SW 1271 (cell line): ENCODE measurements around the gene FADS2.
A peak's percentile ranks its signal among the peaks of the same experiment; 100 is the strongest.

ENCODE experiments used
- DNase-seq, 2 experiments: peaks; one replicate each; lab custom pipeline; 2025; lab: John Stamatoyannopoulos, UW

Gene FADS2

DNA sequence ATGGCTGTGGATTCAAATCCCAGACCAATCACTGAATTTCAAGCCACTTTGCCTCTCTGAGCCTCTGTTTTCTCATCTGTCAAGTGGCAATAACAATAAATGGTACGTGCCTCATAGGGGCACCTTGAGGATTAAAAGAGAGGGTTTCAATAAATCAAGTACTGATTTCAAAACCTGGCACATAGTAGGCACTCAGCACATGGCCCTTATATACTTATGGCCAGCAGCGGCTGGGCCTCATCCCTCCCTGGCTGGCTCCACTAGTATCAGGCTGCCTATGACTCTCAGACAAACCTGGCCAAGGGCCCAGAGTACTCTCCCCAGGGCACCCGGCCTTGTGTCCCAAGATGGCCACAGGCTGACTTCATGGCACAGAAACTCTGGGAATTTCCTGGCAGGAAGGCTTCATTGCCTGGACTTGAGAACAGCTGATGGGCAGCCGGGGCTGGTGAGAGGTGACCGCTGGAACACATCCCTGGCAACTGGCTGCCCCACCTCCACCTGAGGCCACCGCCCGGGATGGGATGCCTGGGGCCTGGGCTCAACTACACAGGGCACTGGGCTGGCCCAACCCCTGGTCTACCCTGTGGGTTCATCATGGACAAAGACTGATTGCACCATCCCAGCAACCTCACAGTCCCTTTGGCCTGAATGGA lies 59.9 kb downstream of the FADS2 start:
- DNase-seq = peak; percentile 86 to 88

- no peak for DNase-seq
Measured at GRCh38 chr11:61888590-61888989, 60.5 kb downstream of the FADS2 start.

DNA sequence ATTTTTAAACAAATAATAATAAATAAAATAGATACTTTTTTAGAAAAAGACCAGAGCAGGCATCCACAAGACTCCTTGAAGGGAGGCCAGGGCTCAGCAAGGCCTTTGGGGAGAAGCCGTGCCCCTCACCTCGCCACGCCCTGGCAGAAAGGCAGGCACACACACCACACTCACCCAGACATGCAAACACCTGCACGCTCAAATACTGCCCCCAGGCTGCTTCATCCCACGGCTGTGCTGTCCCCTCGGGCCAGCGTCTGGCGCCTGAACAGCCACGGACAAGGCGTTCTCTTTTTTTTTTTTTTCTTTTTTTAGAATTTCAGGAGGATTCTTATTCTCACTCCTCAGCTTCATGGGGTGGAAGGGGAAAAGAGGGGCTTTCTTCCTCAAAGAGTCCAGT lies 61.7 kb downstream of the FADS2 start:
- no peak for DNase-seq

DNA sequence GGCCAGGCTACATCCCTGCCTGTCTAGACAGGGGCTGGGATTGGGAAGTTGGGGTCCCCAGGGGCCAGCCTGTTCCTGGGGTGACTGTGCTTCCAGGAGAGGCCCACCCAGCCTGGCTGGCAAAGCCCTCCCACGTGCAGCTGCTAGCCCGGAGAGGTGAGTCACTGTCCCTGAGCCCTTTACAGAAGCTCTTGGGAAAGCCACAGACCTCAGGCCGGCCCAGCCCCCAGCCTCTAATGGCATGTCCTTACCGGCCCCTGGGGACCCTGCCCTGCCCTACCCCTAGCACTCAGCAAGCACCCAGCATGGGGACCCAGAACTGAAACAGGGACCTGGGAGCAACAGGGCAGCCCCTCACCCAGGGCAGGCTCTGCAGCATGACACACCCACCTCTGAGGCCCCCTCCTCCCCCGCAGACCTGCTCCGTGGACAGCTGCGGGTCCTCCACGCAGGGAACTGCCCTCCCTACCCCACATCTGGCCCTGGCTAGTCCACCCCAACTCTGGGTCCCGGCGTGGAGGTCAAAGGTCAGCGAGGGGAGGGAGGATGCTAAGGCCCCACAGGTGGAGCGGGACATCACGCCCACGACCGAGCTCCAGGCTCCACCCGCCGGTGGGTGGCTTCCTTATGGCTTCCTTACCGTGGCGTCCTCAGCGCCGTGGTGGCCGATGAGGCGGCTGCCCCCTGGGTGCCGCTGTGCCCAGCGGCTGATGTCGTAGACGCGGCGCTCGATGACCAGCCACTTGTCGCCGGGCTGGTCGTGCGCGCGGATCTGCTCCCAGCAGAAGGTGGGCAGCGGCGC lies 62.6 kb downstream of the FADS2 start:
- DNase-seq = peak; percentile 32 to 46

DNA sequence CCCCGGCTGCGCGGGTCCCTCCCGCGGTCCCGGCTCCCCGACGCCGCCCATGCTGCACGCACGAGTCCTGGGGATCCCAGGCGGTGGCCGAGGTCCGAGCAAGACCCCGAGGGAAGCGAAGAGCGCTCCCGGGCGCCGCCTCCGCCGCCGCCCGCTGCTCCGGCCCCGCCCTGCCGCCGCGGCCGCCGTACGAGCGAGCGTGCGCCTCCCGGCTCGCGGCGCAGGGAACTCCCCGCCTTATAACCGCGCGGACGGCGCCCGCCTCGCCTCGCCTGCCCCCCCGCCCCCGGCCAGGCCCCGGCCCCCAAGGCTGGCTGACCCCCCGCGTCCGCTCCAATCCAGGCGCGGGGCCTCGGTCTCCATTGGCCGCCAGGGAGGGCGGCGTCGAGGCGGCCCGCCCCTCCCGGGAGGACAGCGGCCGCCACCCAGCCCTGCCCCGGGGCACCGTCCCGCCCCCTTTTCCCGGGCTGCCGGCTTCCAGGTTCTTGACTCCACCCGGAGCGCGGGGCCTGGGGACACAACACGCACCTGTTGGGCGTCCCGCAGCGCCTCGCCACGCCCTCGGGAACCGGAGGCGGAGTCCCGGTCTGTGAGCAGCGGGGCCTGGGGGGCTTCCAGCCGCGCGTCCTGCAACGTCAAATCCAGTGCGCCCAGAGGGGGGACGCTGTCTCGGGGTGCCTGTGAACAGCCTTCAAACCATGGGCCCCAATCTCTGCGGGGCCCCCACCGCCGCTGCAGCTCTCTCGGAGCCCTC lies 63.4 kb downstream of the FADS2 start, which contains the start of gene FADS3:
TSS of gene FADS3 (minus strand) at position 215 of the 754 bp plus-strand sequence. CDS start at position 51, 164 bp downstream.
- DNase-seq = peak; percentile 68 to 77

GRCh38 chr11:61892085-61892370 lies 63.9 kb downstream of the FADS2 start:
- DNase-seq = no peak

DNA sequence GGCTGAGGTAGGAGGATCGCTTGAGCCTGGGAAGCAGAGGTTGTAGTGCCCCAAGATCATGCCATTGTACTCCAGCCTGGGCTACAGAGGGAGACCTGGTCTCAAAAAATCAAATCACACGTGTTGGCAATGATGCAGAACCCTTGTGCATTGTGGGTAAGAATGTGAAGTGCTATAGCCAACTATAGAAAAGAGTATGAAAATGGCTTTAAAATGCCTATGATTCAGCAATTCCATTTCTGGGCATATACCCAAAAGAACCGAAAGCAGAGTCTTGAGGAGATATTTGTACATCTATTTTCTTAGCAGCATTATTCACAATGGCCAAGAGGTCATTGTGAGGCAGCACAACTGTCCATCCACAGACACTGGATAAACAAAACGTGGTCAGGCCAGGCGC lies 65.9 kb downstream of the FADS2 start:
- no peak for DNase-seq

- no peak for DNase-seq
Measured at GRCh38 chr11:61895046-61895717, 67.1 kb downstream of the FADS2 start.

GRCh38 chr11:61895718-61896059 lies 67.6 kb downstream of the FADS2 start:
- DNase-seq = no peak

- no peak for DNase-seq
Measured at GRCh38 chr11:61896665-61897386, 68.7 kb downstream of the FADS2 start.

DNA sequence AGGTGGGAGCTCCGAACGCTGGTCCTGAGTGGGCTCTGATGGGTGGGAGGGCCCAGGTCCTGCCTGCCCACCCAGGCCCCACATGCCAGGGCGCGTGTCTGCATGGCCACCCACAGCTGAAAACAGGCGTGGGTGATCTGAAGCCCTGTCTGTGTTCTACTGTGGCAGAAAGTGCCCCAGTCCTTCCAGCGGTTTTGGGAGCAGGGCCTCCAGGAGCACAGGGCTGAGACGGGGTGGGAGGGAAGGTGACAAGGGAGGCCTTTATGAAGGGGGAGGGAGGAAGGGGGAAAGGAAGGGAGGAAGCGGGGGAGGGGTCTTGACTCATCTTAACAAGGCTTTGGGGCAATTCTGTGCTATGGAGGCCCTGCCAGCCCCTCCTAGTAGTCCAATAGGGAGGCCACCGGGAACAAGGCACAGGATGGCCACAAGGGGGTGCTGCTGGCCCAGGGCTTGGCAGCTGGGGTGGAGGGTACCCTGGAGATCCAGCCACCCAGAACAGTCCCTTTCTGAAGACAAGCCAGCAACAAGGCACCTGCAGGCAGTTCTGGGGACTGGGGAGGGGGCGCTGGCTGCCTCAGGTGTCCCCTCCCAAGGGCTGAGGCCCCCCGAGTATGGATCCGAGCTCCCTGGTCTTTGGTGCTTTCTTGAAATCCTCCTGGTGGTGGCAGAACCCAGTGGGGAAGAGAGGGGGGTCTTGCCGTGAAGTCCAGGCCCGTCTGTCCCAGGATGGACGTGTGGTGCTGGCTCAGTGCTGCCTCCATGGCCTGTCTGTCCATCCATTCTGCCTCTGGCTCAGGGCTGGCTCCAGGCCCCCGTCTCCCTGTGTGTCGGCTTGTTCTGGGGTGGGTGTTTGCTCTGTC lies 69.5 kb downstream of the FADS2 start:
- peak in 1 of 2 experiments; percentile 55 for DNase-seq

- DNase-seq = no peak
Measured at GRCh38 chr11:61898247-61898582, 70.1 kb downstream of the FADS2 start.

- DNase-seq = peak in 1 of 2 experiments; percentile 58
Measured at GRCh38 chr11:61899146-61899841, 71.2 kb downstream of the FADS2 start.

- no peak for DNase-seq
Measured at GRCh38 chr11:61900251-61900650, 72.2 kb downstream of the FADS2 start.

DNA sequence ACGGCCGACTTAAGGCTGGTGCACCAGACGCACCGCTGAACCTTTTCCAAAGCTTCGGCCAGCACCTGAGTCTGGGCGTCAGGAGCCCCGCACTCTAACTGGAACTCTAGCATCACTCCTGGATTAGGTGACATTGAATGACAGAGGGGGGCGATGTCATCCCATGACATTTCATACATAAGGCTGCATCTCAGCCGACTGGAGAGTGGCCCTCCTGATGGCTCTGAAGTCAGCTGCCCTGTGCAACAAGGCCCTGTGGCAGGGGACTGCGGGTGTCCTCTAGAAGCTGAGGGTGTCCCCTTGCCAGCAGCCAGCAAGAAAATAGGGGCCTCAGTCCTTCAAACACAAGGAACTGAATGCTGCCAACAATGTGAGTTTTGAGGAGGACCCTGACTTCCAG lies 73.3 kb downstream of the FADS2 start:
- DNase-seq = no peak

- no peak for DNase-seq
Measured at GRCh38 chr11:61902313-61902712, 74.2 kb downstream of the FADS2 start.

- DNase-seq = no peak
Measured at GRCh38 chr11:61903845-61904244, 75.7 kb downstream of the FADS2 start.

DNA sequence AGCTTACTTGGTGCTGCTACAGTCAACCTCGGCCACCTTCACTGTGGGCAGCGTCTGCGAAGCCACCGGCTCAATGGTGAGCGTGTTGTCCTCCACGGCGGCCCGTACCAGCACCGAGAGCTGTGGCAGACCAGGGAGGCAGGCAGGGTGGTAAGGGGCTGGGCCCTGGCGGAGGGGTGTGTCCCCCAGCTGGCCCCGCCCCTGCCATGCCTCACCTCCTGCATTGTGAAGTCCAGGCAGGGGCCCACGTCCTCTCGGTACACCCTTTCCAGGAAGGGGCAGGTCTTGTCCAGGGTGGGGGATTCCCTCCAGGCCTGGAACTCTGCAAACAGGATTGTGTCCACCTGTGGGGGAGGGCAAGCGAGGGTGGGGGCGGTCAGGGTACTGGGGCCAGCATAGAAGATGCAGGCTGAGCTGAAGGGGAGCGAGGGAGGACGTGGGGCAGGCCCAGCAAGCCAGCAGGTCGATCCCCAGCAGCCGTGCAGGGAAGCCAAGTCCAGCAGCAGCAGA lies 76.5 kb downstream of the FADS2 start:
- DNase-seq = no peak

DNA sequence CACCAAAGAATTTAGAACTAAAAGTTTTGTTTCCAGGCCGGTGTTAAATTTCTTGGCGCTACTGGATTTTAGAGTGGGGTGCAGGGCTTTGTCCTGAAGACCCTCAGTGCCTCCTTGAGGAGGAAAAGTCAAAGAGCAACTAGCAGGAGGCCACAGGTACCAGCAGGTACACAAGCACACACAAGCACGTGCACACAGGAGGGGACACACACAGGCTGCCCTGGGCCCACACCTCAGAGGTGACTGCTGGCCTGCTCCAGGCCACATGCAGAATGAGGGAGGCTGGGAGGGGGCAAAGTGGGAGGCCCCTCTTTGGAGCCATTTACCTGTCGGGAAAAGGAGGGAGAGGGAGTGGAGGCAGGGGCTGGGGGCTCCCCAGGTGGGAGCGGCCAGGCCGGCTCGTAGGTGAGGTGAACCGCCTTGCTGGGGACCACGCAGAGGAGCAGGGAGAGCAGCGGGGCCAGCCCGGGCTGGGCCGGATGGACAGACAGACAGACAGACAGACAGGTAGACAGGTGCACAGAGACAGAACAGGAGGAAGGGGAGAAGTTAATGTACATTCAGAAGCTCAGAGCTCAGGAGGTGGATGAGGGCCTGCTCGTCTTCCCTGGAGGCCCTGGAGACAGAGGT lies 77.1 kb downstream of the FADS2 start:
- no peak for DNase-seq
